HG03025 (cell line): Measurements from ENCODE around the gene SMNDC1.
A peak's percentile ranks its signal among the peaks of the same experiment; 100 is the strongest.
"Not testable (repeated sequence)": the region's sequence is repeated elsewhere in the genome, so short reads cannot be mapped to it uniquely, and the experiment has no call there.

ENCODE experiments used
- ATAC-seq: cut with Tn5 transposase; IDR thresholded peaks from one replicate; pipeline ENCODE4 v1.9.1; 2021; ENCODE audit warnings: mild to moderate bottlenecking, moderate library complexity; ENCODE audit not compliant: unreplicated experiment, low FRiP score

SMNDC1 gene

GRCh38 chr10:110259317-110259716, 45.4 kb downstream of the SMNDC1 start:
- ATAC-seq, result no peak

DNA sequence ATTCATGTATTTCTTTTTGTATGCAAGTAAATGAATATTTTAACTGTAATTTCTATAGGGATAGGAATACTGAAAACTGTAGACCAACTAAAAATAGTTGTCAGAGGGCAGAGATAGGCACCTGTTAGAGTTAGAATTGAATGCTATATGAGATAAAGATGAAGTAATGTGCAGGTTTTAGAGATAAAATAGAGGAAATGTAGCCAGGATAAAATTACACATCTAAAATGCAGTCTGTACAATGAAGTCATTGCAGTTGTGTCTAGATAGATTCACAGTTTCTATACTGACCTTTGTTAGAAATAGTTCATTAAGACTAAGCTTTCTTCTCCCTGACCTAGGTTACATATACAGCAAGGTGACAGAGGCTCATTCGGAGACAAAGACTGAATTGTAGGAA, 46.2 kb downstream of the SMNDC1 start:
- ATAC-seq, result no peak

- no peak for ATAC-seq
These were observed 50.3 kb downstream of the SMNDC1 start for GRCh38 chr10:110254467-110254866.

- ATAC-seq, result no peak
These were observed 52.6 kb downstream of the SMNDC1 start for GRCh38 chr10:110252151-110252550.

GRCh38 chr10:110251392-110251791, 53.3 kb downstream of the SMNDC1 start:
- peak; percentile 77 for ATAC-seq

DNA sequence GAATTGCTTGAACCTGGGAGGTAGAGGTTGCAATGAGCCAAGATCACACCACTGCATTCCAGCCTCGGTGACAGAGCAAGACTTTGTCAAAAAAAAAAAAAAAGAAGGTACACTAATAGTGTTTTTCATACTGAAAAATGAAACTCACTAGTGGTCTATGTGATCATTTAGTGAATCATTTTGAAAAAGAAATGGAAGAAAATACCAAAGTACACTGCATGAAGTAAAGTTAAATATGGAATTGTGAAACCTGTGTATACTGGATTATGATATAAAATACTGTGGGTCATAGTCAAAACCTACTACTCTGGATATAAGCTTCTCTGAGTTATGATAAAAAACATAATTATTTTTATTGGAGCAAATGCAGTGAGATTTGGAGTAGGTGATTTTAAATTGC, 55.2 kb downstream of the SMNDC1 start:
- ATAC-seq, result peak; percentile 57

DNA sequence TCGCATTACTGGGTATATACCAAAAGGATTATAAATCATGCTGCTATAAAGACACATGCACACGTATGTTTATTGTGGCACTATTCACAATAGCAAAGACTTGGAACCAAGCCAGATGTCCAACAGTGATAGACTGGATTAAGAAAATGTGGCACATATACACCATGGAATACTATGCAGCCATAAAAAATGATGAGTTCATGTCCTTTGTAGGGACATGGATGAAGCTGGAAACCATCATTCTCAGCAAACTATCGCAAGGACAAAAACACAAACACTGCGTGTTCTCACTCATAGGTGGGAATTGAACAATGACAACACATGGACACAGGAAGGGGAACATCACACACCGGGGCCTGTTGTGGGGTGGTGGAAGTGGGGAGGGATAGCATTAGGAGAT, 56.9 kb downstream of the SMNDC1 start:
- not testable (repeated sequence) for ATAC-seq

DNA sequence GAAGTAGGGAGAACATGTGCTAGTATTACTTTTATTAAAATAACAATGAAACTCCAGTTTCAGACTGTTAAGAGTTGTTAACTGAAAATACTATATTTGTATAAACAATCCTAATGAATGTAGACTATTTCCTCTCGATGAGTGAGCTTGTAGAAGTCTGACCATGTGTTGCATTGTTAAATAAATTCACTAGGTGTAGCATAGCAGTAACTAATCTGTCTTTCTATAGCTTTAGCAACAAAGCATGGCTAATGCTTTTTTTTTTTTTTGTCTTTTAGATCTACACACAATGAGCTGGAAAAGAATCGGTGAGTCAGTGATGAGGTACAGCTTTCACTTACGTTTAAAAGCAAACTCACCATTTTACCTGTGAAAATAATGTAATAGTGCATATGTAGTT, 60.2 kb downstream of the SMNDC1 start:
- ATAC-seq, result no peak

GRCh38 chr10:110242511-110242910, 62.2 kb downstream of the SMNDC1 start:
- ATAC-seq, result no peak

GRCh38 chr10:110241841-110242240, 62.9 kb downstream of the SMNDC1 start:
- peak; percentile 17 for ATAC-seq

DNA sequence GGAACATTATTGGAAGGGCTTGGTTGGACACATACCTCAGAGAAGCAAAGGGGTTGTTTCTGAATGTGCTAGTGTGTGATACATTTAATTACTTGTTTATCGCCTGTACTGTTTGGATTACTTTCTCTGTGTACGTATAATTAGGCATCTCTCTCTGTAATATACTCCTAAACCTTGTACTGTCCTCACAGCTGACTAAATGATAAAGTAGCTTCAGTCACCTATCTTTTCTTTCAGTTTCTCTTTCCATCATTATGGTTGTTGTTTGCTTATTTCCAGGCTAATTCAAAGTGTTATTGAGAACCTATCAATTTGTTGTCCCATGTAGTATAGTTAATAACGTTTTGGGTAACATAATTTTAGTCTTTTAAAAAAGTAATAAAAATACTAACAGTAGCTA, 63.3 kb downstream of the SMNDC1 start:
- peak; percentile 59 for ATAC-seq
